HG03354 (cell line): ENCODE data around the gene COL19A1.

Experiments
- ATAC-seq: cut with Tn5 transposase; IDR thresholded peaks from one replicate; pipeline ENCODE4 v1.9.1; 2021; ENCODE audit warnings: mild to moderate bottlenecking; ENCODE audit not compliant: unreplicated experiment, poor library complexity, severe bottlenecking

Gene COL19A1

GRCh38 chr6:70252604-70253003, 386.2 kb downstream of the COL19A1 start:
- ATAC-seq, result no peak

- ATAC-seq, result no peak
Observed at GRCh38 chr6:70253923-70254322, 387.6 kb downstream of the COL19A1 start.

- ATAC-seq, result no peak
Observed at GRCh38 chr6:70254784-70255183, 388.4 kb downstream of the COL19A1 start.

- no peak for ATAC-seq
Observed at GRCh38 chr6:70257768-70258273, 391.5 kb downstream of the COL19A1 start.

- ATAC-seq, result no peak
Observed at GRCh38 chr6:70258483-70258882, 392.1 kb downstream of the COL19A1 start.
